ENCODE data around the gene KRT4. TPM values are rescaled to one million over a fixed set of nuclear protein-coding genes. Genes with fewer than 3 reads are reported as not detected.

Gene KRT4
- total RNA-seq, 2 experiments from 2014 or later, result not detected

DNA sequence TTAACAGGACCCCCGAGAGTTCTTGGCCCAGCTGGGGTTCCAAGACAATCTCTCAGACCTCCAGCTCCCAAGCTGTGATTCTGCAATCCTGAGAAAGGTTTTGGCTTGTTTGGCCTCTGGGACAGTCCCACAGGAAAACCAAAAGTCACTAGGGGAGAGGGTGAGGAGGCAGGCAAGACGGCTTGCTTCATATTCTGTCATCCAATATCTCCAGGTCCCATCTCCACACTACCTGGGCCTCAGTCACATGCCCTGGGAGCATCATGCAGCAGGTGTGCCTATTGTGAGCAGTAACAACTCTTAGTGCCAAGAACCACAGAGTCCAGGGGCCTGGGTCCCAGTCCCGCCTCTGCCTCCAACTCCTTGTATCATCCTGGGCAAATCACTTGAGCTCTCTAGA is 18.5 kb upstream of the KRT4 start:
- Histone ChIP-seq H3K4me1 (ENCODE audit: insufficient read depth, low read length) (peaks cover 8% of the 10 kb centered on the region), H3K9me3 (ENCODE audit: control insufficient read depth in 1 of 2, insufficient read depth in 1 of 2, low read length in 2 of 2) (no peaks in the 10 kb centered on the region), H3K27me3 (ENCODE audit: control insufficient read depth in 1 of 2, insufficient read depth in 2 of 2, low read length in 2 of 2) (no peaks in the 10 kb centered on the region), H3K36me3 (ENCODE audit: insufficient read depth, low read length) (no peaks in the 10 kb centered on the region), H3K27ac (ENCODE audit: low read depth in 1 of 2, low read length in 2 of 2) (no peak overlapping the region), H3K4me3 (ENCODE audit: low read length) (no peak overlapping the region)
- ChIA-PET POLR2A (no interaction called here), CTCF (interaction anchor here (1.5 kb wide), 1 partner anchor 47 kb away, joined by 3 read pairs; no protein-coding TSS in a partner anchor)
- peaks cover 30% of the 10 kb centered on the region for H3K4me1 Mint-ChIP-seq (ENCODE audit: low read depth)
- DNase-seq, result no peak
- intact Hi-C loops (cut with DNase I, micrococcal nuclease), result no loop called here
- H3K9me3 Mint-ChIP-seq, result no peaks in the 10 kb centered on the region
- no peaks in the 10 kb centered on the region for H3K27me3 Mint-ChIP-seq
- no peaks in the 10 kb centered on the region for H3K36me3 Mint-ChIP-seq (ENCODE audit: low read depth)
- no peak for ATAC-seq (ENCODE audit: poor library complexity)
- no peak overlapping the region for H3K27ac Mint-ChIP-seq
- H3K4me3 Mint-ChIP-seq, result no peak overlapping the region
- TF ChIP-seq, protein P1, sequence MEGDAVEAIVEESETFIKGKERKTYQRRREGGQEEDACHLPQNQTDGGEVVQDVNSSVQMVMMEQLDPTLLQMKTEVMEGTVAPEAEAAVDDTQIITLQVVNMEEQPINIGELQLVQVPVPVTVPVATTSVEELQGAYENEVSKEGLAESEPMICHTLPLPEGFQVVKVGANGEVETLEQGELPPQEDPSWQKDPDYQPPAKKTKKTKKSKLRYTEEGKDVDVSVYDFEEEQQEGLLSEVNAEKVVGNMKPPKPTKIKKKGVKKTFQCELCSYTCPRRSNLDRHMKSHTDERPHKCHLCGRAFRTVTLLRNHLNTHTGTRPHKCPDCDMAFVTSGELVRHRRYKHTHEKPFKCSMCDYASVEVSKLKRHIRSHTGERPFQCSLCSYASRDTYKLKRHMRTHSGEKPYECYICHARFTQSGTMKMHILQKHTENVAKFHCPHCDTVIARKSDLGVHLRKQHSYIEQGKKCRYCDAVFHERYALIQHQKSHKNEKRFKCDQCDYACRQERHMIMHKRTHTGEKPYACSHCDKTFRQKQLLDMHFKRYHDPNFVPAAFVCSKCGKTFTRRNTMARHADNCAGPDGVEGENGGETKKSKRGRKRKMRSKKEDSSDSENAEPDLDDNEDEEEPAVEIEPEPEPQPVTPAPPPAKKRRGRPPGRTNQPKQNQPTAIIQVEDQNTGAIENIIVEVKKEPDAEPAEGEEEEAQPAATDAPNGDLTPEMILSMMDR (IDR thresholded peaks at IDR 0.05), result no peak

DNA sequence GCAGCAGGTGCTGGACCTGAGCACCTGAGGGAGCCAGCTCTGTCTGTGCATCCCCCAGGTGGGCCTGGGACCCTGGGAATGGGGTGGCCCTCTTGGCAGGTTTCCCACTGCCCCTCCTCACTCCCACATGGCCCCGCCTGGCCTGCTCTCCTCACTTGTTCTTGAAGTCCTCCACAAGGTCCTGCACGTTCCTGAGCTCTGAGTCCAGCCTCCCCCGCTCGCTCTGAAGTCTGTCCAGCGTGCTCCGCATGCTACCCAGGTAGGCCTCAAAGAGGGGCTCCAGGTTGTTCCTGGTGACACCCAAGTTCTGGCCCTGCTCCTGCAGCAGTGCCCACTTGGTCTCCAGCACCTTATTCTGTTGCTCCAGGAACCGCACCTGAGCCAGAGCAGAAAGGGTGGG is 17.3 kb upstream of the KRT4 start:
- no peak for ATAC-seq (ENCODE audit: poor library complexity)
- Histone ChIP-seq H3K9me3 (ENCODE audit: control insufficient read depth in 1 of 2, insufficient read depth in 1 of 2, low read length in 2 of 2) (no peaks in the 10 kb centered on the region), H3K4me1 (ENCODE audit: insufficient read depth, low read length) (peaks cover 5% of the 10 kb centered on the region), H3K4me3 (ENCODE audit: low read length) (no peak overlapping the region), H3K27ac (ENCODE audit: low read depth in 1 of 2, low read length in 2 of 2) (no peak overlapping the region), H3K27me3 (ENCODE audit: control insufficient read depth in 1 of 2, insufficient read depth in 2 of 2, low read length in 2 of 2) (no peaks in the 10 kb centered on the region), H3K36me3 (ENCODE audit: insufficient read depth, low read length) (no peaks in the 10 kb centered on the region)
- ChIA-PET POLR2A (no interaction called here), CTCF (no interaction called here)
- no peak for DNase-seq
- no peaks in the 10 kb centered on the region for H3K36me3 Mint-ChIP-seq (ENCODE audit: low read depth)
- no peak overlapping the region for H3K4me3 Mint-ChIP-seq
- H3K27me3 Mint-ChIP-seq, result no peaks in the 10 kb centered on the region
- intact Hi-C loops (cut with DNase I, micrococcal nuclease), result no loop called here
- no peak overlapping the region for H3K27ac Mint-ChIP-seq
- peaks cover 19% of the 10 kb centered on the region for H3K4me1 Mint-ChIP-seq (ENCODE audit: low read depth)
- H3K9me3 Mint-ChIP-seq, result no peaks in the 10 kb centered on the region
- TF ChIP-seq, protein P1 (IDR thresholded peaks at IDR 0.05), result no peak

DNA sequence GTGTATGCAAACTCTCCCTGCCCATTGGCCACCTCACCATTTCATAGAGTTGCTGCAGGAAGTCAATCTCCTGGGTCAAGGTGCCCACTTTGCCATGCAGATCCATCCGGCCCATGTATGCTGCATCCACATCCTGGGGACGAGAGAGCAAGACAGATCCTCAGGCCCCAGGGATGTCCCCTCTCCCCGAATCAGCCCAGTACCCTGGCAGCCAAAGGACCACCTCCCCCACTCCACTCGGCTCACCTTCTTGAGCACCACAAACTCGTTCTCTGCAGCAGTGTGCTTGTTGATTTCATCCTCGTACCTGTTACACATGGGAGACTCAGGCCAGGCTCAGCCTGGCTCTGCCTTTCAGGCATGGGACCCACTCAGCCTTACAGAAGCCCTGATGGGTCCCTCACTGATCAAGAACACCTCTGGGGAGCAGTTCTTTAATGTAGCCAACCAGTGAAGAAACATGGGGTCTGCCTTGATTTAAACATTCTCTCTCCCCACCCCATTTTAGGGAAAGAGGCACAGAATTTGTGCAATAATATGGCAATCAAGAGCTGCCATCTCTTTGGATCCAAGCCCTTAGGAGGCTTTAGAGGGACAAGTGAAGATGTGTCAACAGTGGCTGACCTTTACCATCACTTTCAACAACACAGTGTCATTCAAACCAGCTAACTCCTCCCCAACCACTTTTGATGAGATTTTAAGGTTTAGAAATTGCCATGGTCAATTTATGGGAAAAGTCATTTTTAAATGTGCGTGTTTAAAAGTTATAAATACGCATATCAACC is 16.3 kb upstream of the KRT4 start:
- H3K27ac ChIP-seq (ENCODE audit: low read depth in 1 of 2, low read length in 2 of 2), result no peak overlapping the region
- H3K4me1 Mint-ChIP-seq (ENCODE audit: low read depth), result peaks cover 12% of the 10 kb centered on the region
- H3K9me3 Mint-ChIP-seq, result no peaks in the 10 kb centered on the region
- intact Hi-C loops (cut with DNase I, micrococcal nuclease), result no loop called here
- DNase-seq (no peak), ATAC-seq (ENCODE audit: poor library complexity) (no peak)
- ChIA-PET CTCF (no interaction called here), POLR2A (no interaction called here)
- no peaks in the 10 kb centered on the region for H3K27me3 Mint-ChIP-seq
- no peaks in the 10 kb centered on the region for H3K36me3 Mint-ChIP-seq (ENCODE audit: low read depth)
- H3K27ac Mint-ChIP-seq, result no peak overlapping the region
- no peaks in the 10 kb centered on the region for H3K36me3 ChIP-seq (ENCODE audit: insufficient read depth, low read length)
- H3K4me3 ChIP-seq (ENCODE audit: low read length), result no peak overlapping the region
- no peaks in the 10 kb centered on the region for H3K9me3 ChIP-seq (ENCODE audit: control insufficient read depth in 1 of 2, insufficient read depth in 1 of 2, low read length in 2 of 2)
- no peaks in the 10 kb centered on the region for H3K27me3 ChIP-seq (ENCODE audit: control insufficient read depth in 1 of 2, insufficient read depth in 2 of 2, low read length in 2 of 2)
- TF ChIP-seq, protein P1 (IDR thresholded peaks at IDR 0.05), result no peak
- H3K4me3 Mint-ChIP-seq, result no peak overlapping the region
- H3K4me1 ChIP-seq (ENCODE audit: insufficient read depth, low read length), result no peaks in the 10 kb centered on the region
